Activated CD4-positive, CD25-positive, alpha-beta regulatory T cell treated with anti-CD3 and anti-CD28 coated beads, Interleukin-2, amount 50 U/mL, for 72 hours (primary cell): ENCODE measurements around the gene FOXA2.
"Not testable (repeated sequence)": the region's sequence is repeated elsewhere in the genome, so short reads cannot be mapped to it uniquely, and the experiment has no call there.

Experiments used
- DNase-seq: peaks from one replicate; pipeline ENCODE4 v3.0.0; 2021

Gene FOXA2

GRCh38 chr20:22567944-22568871 lies 16.2 kb downstream of the FOXA2 start:
- DNase-seq, result no peak

DNA sequence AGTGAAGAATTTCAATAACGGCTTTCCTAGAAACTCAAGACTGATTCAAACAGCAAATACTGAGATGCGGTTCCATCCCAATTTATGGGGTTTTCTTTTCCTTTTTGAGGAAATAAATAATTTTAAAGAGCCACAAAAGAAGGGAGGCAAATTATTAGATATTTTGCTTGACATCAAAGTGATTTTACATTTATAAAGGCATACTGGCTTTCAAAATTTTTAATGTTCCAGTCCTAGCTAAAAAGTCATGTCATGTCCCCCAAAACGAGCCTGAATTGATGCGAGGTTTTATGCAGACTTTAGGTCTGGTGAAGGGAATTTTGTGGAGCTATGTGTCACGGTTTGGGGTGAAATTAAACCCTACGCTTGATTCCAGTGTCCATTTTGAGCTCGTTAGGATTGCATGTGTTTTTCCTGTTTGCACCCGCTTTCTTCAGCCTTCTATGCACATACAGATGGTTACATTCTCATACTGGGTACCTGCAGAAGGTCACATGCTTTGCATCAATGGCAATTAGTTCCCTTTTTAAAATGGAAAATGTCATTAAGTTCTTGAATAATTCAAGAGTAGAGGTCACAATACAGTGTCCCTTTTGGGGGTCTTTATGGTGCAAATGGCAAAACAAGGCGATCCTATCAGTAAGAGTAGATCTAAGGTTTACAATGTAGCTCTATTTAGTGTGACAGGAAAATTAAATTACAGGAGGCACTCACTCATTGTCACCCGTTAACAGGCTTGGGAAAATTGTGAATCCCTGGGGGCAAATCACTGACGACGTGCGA lies 17.3 kb downstream of the FOXA2 start:
- no peak for DNase-seq

GRCh38 chr20:22563062-22563965 lies 21.1 kb downstream of the FOXA2 start:
- DNase-seq, result no peak

- no peak for DNase-seq
These were observed 21.8 kb downstream of the FOXA2 start for GRCh38 chr20:22562620-22563019.

GRCh38 chr20:22561965-22562577 lies 22.3 kb downstream of the FOXA2 start:
- no peak for DNase-seq

GRCh38 chr20:22560817-22561216 lies 23.6 kb downstream of the FOXA2 start:
- DNase-seq, result no peak

- DNase-seq, result no peak
These were observed 24.6 kb downstream of the FOXA2 start for GRCh38 chr20:22559711-22560318.

DNA sequence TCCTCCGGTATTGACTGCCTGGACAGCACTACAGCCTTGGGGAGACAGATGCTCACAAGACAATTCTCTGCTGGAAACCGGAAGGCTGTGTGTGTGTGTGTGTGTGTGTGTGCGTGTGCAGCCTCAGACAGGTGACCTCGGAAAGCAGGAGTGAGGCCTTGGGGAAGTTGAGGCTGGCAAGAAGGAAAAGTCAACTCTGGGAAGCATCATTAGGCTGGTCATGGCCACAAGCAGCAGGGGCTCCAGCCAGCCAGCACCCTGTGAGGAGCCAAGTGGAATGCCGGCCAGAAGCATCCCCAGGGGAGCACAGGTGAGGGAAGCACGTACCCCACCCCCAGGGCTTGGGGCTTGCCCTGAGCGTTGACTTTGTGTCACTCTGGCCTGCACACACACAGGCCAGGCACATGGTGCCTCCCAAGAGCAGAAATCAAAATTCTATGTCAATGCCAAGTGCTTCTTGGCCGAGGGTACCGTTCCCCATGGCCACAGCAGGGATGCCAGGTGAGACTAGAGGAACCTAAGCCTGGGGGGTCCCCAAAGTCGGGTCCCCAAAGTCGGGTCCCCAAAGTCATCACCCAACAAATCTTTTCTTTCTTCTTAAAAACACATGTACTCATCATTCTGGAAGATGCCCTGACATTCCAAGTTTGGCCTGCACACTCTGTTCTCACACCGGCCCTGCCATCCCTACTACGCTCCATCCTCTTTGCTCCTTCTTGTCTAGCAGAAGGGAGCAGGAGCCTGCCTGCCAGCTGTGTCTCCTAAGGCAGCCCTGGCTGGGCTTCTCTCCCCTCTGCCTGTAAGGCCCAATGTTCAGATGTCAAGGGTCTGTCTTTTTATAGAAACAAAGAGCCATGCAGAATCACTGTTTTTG lies 26.7 kb downstream of the FOXA2 start:
- DNase-seq, result no peak

GRCh38 chr20:22556565-22557056 lies 27.8 kb downstream of the FOXA2 start:
- no peak for DNase-seq

DNA sequence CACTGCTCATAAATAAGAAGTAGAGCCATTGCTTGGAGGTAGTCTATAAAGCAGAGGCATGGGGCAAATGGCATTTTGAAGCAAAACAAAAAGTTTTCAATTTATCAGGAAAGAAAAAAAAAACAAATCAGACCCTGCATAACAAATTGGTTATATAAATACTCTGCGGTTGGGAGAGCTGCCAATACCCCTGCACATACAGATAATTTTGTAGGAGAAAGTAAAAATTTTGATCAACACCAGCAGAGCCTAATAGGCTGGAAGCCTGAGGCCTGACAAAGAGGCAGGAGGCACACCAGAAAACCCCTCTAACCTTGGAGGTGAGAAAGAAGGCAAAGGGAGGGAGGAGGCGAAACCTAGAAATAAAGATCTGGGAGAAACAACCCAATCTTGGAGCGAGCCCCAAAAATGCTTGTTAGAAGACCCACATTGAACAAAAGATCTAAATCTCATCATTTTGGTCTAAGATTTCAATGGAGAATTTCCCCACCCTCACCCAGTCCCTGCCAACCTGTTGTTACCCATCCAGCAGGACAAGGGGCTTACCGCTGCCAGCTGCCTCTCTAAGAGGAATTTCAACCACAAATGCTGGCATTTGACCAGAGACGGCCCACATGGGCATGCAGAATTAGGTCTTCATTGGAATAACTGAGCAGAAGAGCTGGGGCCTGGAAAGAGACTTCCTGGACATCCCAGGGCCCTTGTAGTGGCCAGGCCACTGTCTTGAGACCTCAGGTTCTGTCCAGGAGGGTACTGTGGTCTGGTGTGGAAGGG lies 28.4 kb downstream of the FOXA2 start:
- no peak for DNase-seq

GRCh38 chr20:22554391-22554790 lies 30.0 kb downstream of the FOXA2 start:
- no peak for DNase-seq

DNA sequence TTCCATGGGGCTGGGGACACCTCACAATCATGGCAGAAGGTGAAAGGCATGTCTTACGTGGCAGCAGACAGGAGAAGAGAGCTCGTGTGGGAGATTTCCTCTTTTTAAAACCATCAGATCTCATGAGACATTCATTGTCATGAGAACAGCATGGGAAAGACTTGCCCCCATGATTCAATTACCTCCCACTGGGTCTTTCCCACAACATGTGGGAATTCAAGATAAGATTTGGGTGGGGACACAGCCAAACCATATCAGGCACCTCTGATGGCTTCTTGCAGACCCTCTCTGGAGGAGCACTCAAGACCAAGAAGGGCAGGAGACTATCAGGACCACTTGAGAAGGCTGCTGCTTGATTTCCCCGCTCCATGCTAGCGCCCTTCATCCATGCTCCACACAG lies 33.9 kb downstream of the FOXA2 start:
- not testable (repeated sequence) for DNase-seq

GRCh38 chr20:22548040-22548439 lies 36.3 kb downstream of the FOXA2 start:
- DNase-seq, result no peak

- no peak for DNase-seq
These were observed 38.0 kb downstream of the FOXA2 start for GRCh38 chr20:22546344-22546743.

GRCh38 chr20:22545045-22545444 lies 39.3 kb downstream of the FOXA2 start:
- no peak for DNase-seq

DNA sequence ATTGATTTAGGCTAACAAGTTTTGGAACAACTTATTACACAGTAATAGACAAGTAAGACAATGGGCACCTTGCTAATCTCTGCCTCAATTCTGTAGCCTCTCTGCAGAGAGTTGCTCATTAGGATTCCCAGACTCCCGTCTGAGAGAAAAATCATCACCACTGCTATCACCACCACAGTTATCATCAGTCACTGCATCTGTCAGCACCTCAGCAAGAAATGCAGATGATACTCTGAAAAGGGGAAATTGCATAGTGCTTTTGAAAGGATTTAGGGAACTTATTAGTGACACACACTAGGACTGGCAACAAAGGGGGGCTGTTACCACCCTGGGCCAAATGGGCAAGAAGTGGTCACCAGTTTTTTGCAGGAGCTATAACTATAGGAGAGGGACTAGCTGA lies 39.9 kb downstream of the FOXA2 start:
- no peak for DNase-seq

- DNase-seq, result no peak
These were observed 41.9 kb downstream of the FOXA2 start for GRCh38 chr20:22542427-22542826.

GRCh38 chr20:22540832-22541231 lies 43.5 kb downstream of the FOXA2 start:
- no peak for DNase-seq

- DNase-seq, result no peak
These were observed 47.2 kb downstream of the FOXA2 start for GRCh38 chr20:22536956-22537756.
